Stimulated activated CD4-positive, alpha-beta T cell treated with anti-CD3 and anti-CD28 coated beads, Interleukin-4, amount 100 ng/mL, for 1 hour (primary cell): ENCODE data around the gene BCL6.
A peak's percentile ranks its signal among the peaks of the same experiment; 100 is the strongest.

Experiments
- DNase-seq: peaks from one replicate; pipeline ENCODE4 v3.0.0-alpha.2; 2020

The BCL6 gene

GRCh38 chr3:187738331-187739093 lies 6.8 kb downstream of the BCL6 start:
- DNase-seq: peak; percentile 58

- DNase-seq: no peak
Observed at GRCh38 chr3:187738071-187738330, 7.3 kb downstream of the BCL6 start.

GRCh38 chr3:187737368-187738070 lies 7.7 kb downstream of the BCL6 start:
- DNase-seq: peak; percentile 59

- DNase-seq: no peak
Observed at GRCh38 chr3:187737006-187737367, 8.3 kb downstream of the BCL6 start.

GRCh38 chr3:187736418-187736871 lies 8.8 kb downstream of the BCL6 start:
- DNase-seq: no peak

- DNase-seq: no peak
Observed at GRCh38 chr3:187735837-187736236, 9.4 kb downstream of the BCL6 start.

GRCh38 chr3:187735383-187735782 lies 9.9 kb downstream of the BCL6 start:
- no peak for DNase-seq

GRCh38 chr3:187734841-187735240 lies 10.4 kb downstream of the BCL6 start:
- no peak for DNase-seq

- DNase-seq: no peak
Observed at GRCh38 chr3:187733371-187733770, 11.9 kb downstream of the BCL6 start.

GRCh38 chr3:187729598-187729997 lies 15.7 kb downstream of the BCL6 start:
- no peak for DNase-seq

GRCh38 chr3:187728940-187729583 lies 16.2 kb downstream of the BCL6 start:
- no peak for DNase-seq

- DNase-seq: no peak
Observed at GRCh38 chr3:187728248-187728647, 17.0 kb downstream of the BCL6 start.

- DNase-seq: no peak
Observed at GRCh38 chr3:187726564-187726963, 18.7 kb downstream of the BCL6 start.

GRCh38 chr3:187725653-187726370 lies 19.5 kb downstream of the BCL6 start:
- DNase-seq: no peak

- no peak for DNase-seq
Observed at GRCh38 chr3:187725224-187725623, 20.0 kb downstream of the BCL6 start.

- no peak for DNase-seq
Observed at GRCh38 chr3:187722206-187722612, 23.1 kb downstream of the BCL6 start.

GRCh38 chr3:187721055-187721454 lies 24.2 kb downstream of the BCL6 start:
- no peak for DNase-seq

GRCh38 chr3:187720337-187720670 lies 25.0 kb downstream of the BCL6 start:
- no peak for DNase-seq

GRCh38 chr3:187719628-187720336 lies 25.5 kb downstream of the BCL6 start:
- no peak for DNase-seq

- no peak for DNase-seq
Observed at GRCh38 chr3:187718802-187719201, 26.5 kb downstream of the BCL6 start.

- no peak for DNase-seq
Observed at GRCh38 chr3:187717572-187717971, 27.7 kb downstream of the BCL6 start.

GRCh38 chr3:187714404-187714979 lies 30.8 kb downstream of the BCL6 start:
- peak; percentile 55 for DNase-seq

- DNase-seq: no peak
Observed at GRCh38 chr3:187713504-187713903, 31.8 kb downstream of the BCL6 start.
